Suprapubic skin (tissue), 3 donors: ENCODE data around the gene SOHLH2.

Source experiments
- CTCF ChIP-seq, 2 donors: fragments of 200-600 bp in 1 of 2; fragments of 450-650 bp in 1 of 2; sonication (generic) in 1 of 2; IDR thresholded peaks; one replicate each; pipeline ENCODE4 v1.5.1; 2016 to 2019; ENCODE audit warnings: antibody characterized with exemption in 2 of 2, mild to moderate bottlenecking in 1 of 2, moderate library complexity in 1 of 2
- POLR2A ChIP-seq, 2 donors: fragments of 450-650 bp; IDR thresholded peaks; one replicate each; pipeline ENCODE4 v1.6.1; 2017; ENCODE audit warnings: antibody characterized with exemption in 2 of 2, mild to moderate bottlenecking in 2 of 2, moderate library complexity in 2 of 2

- TF ChIP-seq CTCF (IDR thresholded peaks at IDR 0.05) (no peak), POLR2A (IDR thresholded peaks at IDR 0.05) (no peak)
These were observed 87.9 kb downstream of the SOHLH2 start for GRCh38 chr13:36126491-36126890.
